ENCODE results near the gene SLC44A2.

SLC44A2 gene

GRCh38 chr19:10625003-10625761 is at the start of gene SLC44A2:
SLC44A2 (plus strand) TSS chr19:10625553; CDS start chr19:10625634, 81 bp downstream.
- DNase-seq, result peak; percentile 59

- no peak for DNase-seq
These were observed 47.4 kb upstream of the SLC44A2 start for GRCh38 chr19:10577951-10578350.

DNA sequence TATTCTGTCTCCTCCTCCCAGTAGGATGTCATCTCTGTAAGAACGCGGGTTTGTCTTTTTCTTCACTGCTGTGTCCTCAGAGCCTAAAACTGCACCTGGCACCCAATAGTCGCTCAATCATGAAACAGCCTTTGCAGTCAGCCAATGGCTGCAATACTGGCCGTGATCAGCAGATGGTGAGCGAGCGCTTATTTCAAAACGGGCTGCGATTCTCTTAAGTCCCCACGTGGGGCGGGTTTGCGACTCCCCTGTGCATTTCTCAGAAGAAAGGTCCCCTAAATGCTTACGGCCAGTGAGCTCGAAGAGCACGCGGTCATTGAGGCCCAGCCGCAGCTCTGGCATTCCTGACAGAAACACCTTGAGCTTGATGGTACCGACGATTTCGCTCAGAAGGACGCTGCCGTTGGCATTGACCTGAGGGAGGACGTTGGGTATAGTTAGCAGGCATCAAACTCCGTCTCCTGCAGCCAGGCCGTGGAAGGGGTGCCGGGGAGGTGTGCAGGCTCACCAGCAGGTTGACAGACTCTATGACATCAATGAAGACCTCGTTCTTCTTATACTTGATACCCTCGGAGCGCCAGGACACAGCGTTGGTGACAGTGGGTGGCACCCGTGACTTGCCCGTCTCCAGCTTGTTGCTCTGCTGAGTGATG is 44.2 kb upstream of the SLC44A2 start:
- no peak for DNase-seq

DNA sequence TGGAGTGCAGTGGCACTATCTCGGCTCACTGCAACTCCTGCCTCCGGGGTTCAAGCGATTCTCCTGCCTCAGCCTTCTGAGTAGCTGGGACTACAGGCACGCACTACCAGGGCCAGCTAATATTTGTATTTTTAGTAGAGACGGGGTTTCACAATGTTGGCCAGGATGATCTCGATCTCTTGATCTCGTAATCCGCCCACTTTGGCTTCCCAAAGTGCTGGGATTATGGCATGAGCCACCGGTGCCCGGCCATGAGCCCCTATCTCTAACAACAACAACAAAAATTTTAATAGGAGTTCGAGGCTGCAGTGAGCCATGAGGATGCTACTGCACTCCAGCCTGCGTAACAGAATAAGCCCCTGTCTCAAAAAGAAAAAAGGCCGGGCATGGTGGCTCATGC is 43.3 kb upstream of the SLC44A2 start:
- DNase-seq, result no peak

DNA sequence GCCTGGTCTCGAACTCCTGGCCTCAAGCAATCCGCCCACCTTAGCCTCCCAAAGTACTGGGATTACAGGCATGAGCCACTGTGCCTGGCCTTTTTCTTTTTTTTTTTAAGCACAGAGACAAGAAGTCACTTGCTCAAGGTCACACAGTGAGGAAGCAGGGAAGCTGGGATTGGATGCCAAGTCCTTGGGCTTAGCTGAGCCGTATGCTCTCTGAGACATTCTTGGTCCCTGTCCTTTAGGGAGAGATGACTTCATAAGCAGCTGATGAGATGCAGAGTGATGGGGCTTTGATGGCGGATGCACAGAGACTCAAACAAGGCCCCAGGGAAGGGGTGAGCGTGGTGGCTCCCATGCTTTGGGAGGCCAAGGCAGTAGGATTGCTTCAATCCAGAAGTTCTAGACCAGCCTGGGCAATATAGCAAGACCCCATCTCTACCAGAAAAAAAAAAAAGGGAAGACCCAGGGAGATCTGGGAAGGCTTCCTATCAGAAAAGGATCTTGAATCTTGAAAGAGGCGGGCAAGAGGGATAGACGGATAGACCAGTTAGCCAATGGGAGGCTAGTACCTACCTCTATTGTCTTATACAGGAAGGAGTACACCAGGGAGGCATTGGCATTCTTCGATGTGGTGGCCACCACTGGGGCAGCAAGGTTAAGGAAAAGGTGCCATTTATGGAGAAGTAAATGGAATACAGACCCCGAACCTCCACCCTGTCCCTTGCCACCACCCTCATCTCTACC is 42.1 kb upstream of the SLC44A2 start:
- DNase-seq, result no peak

DNA sequence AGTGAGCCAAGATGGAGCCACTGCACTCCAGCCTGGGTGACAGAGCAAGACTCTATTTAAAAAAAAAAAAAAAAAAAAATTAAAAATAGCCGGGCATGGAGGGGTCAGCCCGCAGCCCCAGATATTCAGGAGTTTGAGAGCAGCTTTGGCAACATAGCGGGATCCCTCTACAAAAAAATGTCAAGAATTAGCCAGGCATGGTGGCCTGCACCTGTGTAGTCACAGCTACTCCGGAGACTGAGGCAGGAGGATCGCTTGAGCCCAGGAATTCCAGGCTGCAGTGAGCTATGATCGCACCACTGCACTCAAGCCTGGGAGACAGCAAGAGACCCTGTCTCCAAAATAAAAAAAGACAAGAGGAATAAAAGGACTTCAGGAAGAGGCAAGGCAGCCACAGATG is 39.0 kb upstream of the SLC44A2 start:
- no peak for DNase-seq

- DNase-seq, result peak; percentile 71
These were observed 38.1 kb upstream of the SLC44A2 start, which contains the start of gene AP1M2 for GRCh38 chr19:10587022-10587838. AP1M2 (minus strand) TSS chr19:10587312; CDS start chr19:10587231, 81 bp downstream.

- no peak for DNase-seq
These were observed 37.6 kb upstream of the SLC44A2 start for GRCh38 chr19:10587839-10588150.

DNA sequence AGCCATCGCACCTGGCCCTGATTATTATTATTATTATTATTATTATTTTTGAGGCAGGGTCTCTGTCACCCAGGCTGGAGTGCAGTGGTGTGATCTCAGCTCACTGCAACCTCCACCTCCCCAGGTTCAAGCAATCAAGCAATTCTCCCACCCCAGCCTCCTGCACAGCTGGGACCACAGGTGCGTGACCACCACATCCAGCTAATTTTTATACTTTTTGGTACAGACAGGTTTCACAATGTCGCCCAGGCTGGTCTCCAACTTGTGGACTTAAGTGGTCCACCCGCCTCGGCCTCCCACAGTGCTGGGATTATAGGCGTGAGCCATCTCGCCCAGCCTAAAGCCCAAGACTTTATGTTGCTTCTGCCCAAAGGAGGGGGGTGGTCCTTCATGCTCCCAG is 32.2 kb upstream of the SLC44A2 start:
- no peak for DNase-seq

DNA sequence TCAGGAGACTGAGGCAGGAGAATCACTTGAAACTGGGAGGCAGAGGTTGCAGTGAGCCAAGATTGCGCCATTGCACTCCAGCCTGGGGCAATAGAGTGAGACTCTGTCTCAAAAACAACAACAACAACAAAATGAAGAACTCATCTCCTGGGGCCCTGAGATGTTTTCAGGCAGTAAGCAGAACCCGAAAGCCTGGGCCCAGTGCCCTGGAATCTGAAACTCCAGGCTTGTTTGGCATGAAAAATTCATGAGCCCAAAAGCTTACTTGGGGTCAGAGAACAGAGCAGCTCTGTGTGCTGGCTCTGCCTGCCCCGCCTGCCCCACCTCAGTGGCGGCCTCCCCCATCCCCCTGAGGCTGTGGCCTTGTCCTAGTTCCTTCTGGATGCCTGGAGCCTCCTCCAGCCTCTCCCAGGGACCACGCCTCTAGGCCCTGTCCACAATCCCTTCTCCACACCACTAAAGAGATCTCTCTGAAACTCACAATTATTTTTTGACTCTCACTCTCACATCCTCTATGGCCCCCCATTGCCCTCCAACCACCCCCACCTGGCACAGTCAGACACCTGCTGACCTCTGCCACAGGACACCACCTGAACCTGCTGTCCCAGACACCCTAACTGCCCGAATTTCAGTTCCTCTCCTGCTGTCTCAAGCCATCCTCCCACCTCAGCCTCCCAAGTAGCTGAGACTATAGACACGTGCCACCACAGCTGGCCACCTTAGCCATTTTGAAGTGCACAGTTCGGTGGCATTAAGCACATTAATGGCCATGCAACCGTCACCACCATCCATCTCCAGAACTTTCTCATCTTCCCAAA is 31.3 kb upstream of the SLC44A2 start:
- no peak for DNase-seq

DNA sequence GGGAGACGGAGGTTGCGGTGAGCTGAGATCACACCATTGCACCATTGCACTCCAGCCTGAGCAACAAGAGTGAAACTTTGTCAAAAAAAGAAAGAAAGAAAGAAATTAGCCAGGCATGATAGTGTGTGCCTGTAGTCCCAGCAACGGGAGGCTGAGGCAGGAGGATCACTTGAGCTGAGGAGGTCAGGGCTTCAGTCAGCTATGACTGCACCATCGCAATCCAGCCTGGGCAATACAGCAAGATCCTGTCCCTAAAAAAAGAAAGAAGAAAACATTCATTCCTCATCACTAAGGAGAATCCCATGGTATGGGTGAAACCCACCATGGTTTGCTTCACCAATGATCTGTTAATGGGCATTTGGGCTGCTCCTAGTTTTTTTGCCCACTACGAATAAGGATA is 25.2 kb upstream of the SLC44A2 start:
- no peak for DNase-seq

- no peak for DNase-seq
These were observed 23.4 kb upstream of the SLC44A2 start for GRCh38 chr19:10601999-10602329.

DNA sequence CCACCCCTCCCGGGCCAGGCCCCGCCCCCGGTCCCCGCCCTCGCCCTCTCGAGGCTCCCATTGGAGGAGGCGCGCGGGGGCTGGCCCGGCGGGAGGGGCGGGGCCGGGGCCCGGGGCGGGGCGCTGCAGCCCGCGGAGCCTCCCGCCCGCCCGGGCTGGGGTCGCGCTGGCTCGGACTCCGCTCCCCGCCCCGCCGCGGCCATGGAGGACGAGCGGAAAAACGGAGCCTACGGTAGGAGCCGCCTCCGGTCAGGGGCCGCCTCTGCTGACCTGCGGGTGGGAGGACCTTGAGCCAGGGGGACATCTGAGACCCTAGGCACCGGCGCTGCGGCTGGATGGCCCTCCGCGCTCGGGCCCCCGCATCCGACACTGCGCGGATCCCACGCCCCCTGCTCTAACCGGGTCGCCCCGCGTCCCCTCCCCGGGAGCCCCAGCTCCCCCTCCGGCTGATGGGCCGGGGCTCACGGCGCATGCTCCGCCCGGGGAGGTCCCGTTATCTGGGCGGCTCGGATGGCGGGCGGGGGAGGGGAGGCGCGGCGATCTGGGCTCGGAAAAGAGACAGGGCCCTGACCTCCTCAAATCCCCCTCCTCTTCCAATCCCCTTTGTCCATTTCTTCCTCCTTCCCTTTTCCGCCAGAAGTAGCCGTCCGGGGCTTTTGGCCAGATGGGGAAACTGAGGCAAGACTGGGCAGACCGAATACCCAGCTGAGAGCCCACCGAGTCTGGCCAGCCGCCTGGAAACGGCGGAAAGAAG is 22.8 kb upstream of the SLC44A2 start:
- peak; percentile 9 for DNase-seq

- no peak for DNase-seq
These were observed 22.1 kb upstream of the SLC44A2 start for GRCh38 chr19:10603084-10603872.

- DNase-seq, result no peak
These were observed 21.4 kb upstream of the SLC44A2 start for GRCh38 chr19:10603873-10604459.

DNA sequence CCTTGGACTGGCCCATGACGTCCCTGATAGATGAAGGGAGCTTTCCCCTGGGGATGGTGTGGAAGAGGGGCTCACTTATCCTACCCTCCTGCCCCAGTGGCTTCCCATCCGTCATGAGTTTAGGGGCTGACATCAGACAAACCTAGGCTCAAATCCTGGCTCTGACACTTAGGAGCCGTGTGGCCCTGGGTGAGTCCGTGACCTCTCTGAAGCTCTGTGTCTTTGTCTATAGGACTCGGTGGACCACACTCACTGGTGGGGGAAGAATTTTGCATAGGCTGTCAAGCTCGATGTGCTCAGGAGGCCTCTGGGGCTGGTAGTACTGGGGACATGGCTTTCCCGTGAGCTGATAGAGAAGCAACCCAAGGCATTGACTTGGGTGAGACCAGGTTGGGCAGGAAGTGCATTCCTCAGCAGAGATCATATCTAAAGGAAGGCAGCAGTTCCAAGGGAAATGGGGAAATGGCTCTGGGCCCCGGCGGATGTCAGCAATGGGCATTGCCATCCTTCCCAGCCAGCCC is 20.8 kb upstream of the SLC44A2 start:
- DNase-seq, result no peak

- no peak for DNase-seq
These were observed 13.4 kb upstream of the SLC44A2 start for GRCh38 chr19:10611907-10612306.

DNA sequence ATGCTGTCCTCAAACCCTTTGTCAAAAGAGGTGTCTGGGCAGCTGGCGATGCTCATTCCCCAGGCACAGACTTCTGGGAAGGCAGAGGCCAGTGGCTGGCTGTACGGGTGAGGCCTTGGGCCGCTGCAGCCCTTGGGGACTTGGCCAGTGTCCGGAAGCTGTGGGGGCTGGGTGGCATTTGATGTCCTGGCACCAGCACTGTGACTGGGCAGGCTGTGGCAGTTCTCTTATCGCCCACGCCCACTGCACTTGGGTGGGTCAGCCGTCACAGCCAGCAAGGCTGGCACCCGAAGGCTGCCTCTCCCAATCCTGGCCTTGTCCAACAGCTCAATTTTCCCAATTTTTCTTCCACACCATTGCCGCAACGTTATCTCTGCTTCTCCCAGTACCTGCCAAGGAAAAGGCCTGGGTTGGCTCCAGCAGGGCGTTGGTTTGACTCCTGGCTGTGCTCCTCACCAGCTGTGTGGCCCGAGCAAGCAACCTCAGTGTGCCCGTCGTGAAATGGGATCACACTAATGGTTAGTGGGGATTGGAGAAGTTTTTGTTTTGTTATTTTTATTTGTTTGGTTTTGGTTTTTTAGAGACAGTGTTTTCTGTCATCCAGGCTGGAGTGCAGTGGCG is 12.7 kb upstream of the SLC44A2 start:
- no peak for DNase-seq

DNA sequence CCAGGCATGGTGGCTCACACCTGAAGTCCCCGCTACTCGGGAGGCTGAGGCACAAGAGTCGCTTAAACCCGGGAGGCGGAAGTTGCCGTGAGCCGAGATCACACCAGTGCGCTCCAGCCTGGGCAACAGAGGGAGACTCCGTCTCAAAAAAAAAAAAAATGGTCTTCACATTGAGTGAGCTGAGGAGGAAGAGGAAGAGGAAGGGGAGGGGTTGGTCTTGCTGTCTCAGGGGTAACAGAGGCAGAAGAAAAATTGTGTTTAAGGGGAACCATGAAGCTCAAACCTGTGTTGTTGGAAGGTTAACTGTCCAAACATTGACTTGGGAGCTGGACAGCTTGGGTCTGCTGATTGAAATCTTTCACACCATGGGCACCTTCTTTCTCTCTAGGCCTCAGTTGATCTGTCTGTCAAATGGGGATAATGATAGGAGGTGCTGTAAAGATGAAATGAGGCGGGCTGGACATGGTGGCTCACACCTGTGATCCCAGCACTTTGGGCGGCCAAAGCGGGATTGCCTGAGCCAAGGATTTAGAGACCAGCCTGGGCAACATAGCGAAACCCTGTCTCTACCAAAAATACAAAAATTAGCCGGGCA is 9.8 kb upstream of the SLC44A2 start:
- no peak for DNase-seq

Measured in DMS79 (cell line).